MM.1S (cell line): Measurements from ENCODE around the gene CREB3L1.

Experiments
- CTCF ChIP-seq: fragments of 300-600 bp; sonication (generic); IDR thresholded peaks from 2 replicates; pipeline ENCODE4 v1.5.1; 2016; ENCODE audit warnings: antibody characterized with exemption, low read length, mixed read lengths
- EZH2 ChIP-seq: fragments of 300-600 bp; sonication (generic); optimal IDR thresholded peaks from 2 replicates; pipeline ENCODE3; 2017; ENCODE audit warnings: low read depth, mild to moderate bottlenecking, antibody characterized with exemption, low read length, mixed read lengths
- EZH2phosphoT487 ChIP-seq: fragments of 300-600 bp; sonication (generic); IDR thresholded peaks from 2 replicates; pipeline ENCODE4 v1.6.1; 2018; ENCODE audit warnings: antibody characterized with exemption, low read length

DNA sequence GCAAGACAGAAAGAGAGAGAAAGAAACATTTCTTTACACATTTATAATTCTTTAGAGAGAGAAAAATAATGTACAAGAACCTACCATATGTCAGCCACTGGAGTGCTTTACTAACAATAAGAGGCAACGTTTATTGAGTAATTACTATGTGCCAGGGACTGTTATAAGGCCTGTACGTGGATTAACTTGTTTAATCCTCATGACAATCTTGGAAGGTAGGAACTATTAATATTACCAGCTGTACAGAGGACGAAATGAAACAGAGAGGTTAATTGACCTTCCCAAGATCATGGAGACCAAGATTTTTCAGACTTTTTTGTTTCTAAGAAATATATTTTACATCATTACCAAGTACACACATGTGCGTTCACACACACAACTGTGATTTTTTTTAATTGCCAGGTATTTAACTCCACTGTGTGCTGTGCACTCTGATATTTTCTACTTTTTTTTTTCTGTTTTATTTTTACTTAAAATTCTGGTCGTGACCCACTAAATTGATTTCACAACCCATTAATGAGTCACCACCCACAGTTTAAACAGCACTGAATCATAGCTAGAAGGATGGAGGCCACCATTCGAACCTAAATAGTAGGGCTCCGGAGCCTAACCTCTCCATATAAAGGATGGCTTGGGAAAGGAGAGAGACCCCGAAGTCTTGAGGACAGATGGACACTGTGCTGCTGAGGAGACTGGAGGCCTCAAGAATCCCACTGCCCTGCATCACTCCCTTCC, 21.4 kb downstream of the CREB3L1 start:
- no peak for TF ChIP-seq EZH2
- TF ChIP-seq CTCF: no peak
- no peak for TF ChIP-seq EZH2phosphoT487
